ENCODE data around the gene MYLK. TPM values are rescaled to one million over a fixed set of nuclear protein-coding genes. Genes with fewer than 3 reads are reported as not detected.
"Not testable (repeated sequence)": the region's sequence is repeated elsewhere in the genome, so short reads cannot be mapped to it uniquely, and the experiment has no call there.

The MYLK gene
- total RNA-seq, 2 donors from 2014 or later, result 4.7 to 6.6 TPM

DNA sequence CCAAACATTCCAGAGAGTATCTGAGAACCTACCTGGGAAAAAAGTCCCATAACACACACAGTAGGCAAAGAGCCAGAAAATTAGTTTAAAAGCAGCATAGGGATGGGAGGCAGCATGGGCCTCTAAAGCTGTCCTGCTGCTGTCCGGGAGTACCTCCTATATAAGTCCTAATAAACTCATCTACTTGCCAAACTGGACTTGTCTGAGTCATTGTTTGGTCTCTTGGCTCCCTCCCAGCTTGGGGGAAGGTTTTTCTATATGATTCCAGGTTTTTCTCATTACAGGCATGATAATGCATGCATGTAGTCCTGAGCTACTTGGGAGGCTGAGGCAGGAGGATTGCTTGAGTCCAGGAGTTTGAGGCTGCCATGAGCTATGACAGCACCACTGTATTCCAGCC, 281.8 kb downstream of the MYLK start:
- no peak overlapping the region for H3K9ac ChIP-seq (ENCODE audit: extremely low read depth, low read length, poor library complexity, severe bottlenecking)
- no peak for DNase-seq
- no peak overlapping the region for H3K4me3 ChIP-seq (ENCODE audit: low read length)
- no peaks in the 10 kb centered on the region for H3K9me3 ChIP-seq (ENCODE audit: control insufficient read depth, low read length)
- H3K4me3 Mint-ChIP-seq, result no peak overlapping the region
- no peaks in the 10 kb centered on the region for H3K27me3 ChIP-seq (ENCODE audit: control insufficient read depth, insufficient read depth, low read length, poor library complexity, severe bottlenecking)
- H3K27ac ChIP-seq (ENCODE audit: low read depth, low read length), result no peak overlapping the region
- no peak overlapping the region for H3K27ac Mint-ChIP-seq
- no peaks in the 10 kb centered on the region for H3K9me3 Mint-ChIP-seq
- peaks cover 15% of the 10 kb centered on the region for H3K36me3 Mint-ChIP-seq (ENCODE audit: low read depth)
- no peaks in the 10 kb centered on the region for H3K36me3 ChIP-seq (ENCODE audit: control insufficient read depth, insufficient read depth, low read length)
- peaks cover 21% of the 10 kb centered on the region for H3K4me1 Mint-ChIP-seq
- WGBS, 2 experiments (ENCODE audit: insufficient coverage in 1 of 2, insufficient read length in 1 of 2), result 95 to 100% methylated on average over 1 of the region's 1 CpG
- TF ChIP-seq, protein P1, sequence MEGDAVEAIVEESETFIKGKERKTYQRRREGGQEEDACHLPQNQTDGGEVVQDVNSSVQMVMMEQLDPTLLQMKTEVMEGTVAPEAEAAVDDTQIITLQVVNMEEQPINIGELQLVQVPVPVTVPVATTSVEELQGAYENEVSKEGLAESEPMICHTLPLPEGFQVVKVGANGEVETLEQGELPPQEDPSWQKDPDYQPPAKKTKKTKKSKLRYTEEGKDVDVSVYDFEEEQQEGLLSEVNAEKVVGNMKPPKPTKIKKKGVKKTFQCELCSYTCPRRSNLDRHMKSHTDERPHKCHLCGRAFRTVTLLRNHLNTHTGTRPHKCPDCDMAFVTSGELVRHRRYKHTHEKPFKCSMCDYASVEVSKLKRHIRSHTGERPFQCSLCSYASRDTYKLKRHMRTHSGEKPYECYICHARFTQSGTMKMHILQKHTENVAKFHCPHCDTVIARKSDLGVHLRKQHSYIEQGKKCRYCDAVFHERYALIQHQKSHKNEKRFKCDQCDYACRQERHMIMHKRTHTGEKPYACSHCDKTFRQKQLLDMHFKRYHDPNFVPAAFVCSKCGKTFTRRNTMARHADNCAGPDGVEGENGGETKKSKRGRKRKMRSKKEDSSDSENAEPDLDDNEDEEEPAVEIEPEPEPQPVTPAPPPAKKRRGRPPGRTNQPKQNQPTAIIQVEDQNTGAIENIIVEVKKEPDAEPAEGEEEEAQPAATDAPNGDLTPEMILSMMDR (conservative IDR thresholded peaks at IDR 0.05), result no peak
- peaks cover 8% of the 10 kb centered on the region for H3K4me1 ChIP-seq (ENCODE audit: control insufficient read depth, insufficient read depth, low read length)
- H3K27me3 Mint-ChIP-seq (ENCODE audit: insufficient read depth), result no peaks in the 10 kb centered on the region

DNA sequence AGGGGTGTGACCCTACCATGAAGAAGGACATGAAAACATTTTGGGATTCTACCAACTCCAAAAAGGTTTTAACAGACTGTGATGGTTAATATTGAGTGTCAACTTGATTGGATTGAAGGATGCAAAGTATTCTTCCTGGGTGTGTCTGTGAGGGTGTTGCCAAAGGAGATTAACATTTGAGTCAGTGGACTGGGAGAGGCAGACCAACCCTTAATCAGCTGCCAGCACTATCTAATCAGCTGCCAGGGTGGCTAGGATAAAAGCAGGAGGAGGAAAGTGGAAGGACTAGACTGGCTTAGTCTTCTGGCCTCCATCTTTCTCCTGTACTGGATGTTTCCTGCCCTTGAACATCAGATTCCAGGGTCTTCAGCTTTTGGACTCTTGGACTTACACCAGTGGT, 283.3 kb downstream of the MYLK start:
- H3K27me3 ChIP-seq (ENCODE audit: control insufficient read depth, insufficient read depth, low read length, poor library complexity, severe bottlenecking); H3K9me3 Mint-ChIP-seq; H3K27me3 Mint-ChIP-seq (ENCODE audit: insufficient read depth); H3K27ac ChIP-seq (ENCODE audit: low read depth, low read length); H3K9ac ChIP-seq (ENCODE audit: extremely low read depth, low read length, poor library complexity, severe bottlenecking); H3K36me3 ChIP-seq (ENCODE audit: control insufficient read depth, insufficient read depth, low read length); H3K4me3 Mint-ChIP-seq; H3K9me3 ChIP-seq (ENCODE audit: control insufficient read depth, low read length); H3K4me1 ChIP-seq (ENCODE audit: control insufficient read depth, insufficient read depth, low read length): not testable (repeated sequence)
- Mint-ChIP-seq H3K36me3 (ENCODE audit: low read depth) (peaks cover 13% of the 10 kb centered on the region), H3K27ac (peak overlapping the region; percentile 66), H3K4me1 (peaks cover 12% of the 10 kb centered on the region)
- H3K4me3 ChIP-seq (ENCODE audit: low read length), result peak overlapping the region; percentile 59
- DNase-seq, result peak; percentile 67

DNA sequence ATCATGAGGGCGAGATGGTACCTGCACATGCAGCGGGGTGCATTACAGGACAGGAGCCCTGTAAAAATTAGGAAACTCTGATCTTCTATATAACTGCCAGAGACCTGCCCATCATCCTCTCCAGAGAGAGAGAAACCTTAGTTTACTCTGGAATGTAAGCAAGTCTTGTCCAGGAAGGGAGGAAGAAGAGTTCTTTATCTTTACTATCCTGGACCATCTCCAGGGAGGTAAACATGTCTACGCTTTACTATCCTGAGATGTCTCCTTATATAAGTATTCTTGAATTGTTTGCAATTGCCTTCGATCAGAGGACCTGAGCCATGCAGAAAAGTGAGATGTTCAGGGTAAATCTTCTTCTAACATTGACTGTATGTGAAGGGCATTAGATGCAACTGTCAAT, 286.6 kb downstream of the MYLK start:
- H3K36me3 ChIP-seq (ENCODE audit: control insufficient read depth, insufficient read depth, low read length), result no peaks in the 10 kb centered on the region
- no peak overlapping the region for H3K27ac Mint-ChIP-seq
- H3K4me3 ChIP-seq (ENCODE audit: low read length), result no peak overlapping the region

More for the DNA sequence above, 286.6 kb downstream of the MYLK start:
- Histone ChIP-seq H3K9me3 (ENCODE audit: control insufficient read depth, low read length) (no peaks in the 10 kb centered on the region), H3K27ac (ENCODE audit: low read depth, low read length) (no peak overlapping the region), H3K27me3 (ENCODE audit: control insufficient read depth, insufficient read depth, low read length, poor library complexity, severe bottlenecking) (no peaks in the 10 kb centered on the region), H3K4me1 (ENCODE audit: control insufficient read depth, insufficient read depth, low read length) (peaks cover 5% of the 10 kb centered on the region), H3K9ac (ENCODE audit: extremely low read depth, low read length, poor library complexity, severe bottlenecking) (no peak overlapping the region)
- no peak for DNase-seq
- Mint-ChIP-seq H3K4me1 (peaks cover 11% of the 10 kb centered on the region), H3K9me3 (no peaks in the 10 kb centered on the region), H3K36me3 (ENCODE audit: low read depth) (peaks cover 12% of the 10 kb centered on the region), H3K27me3 (ENCODE audit: insufficient read depth) (no peaks in the 10 kb centered on the region), H3K4me3 (no peak overlapping the region)
- TF ChIP-seq, protein P1 (conservative IDR thresholded peaks at IDR 0.05), result no peak
- 93 to 94% methylated on average over 4 of the region's 4 CpGs for WGBS, 2 experiments (ENCODE audit: insufficient coverage in 1 of 2, insufficient read length in 1 of 2)

All from endodermal cell (in vitro differentiated cells).